Measurements from ENCODE around the gene TM7SF2.
A peak's percentile ranks its signal among the peaks of the same experiment; 100 is the strongest.
"Not testable (repeated sequence)": the region's sequence is repeated elsewhere in the genome, so short reads cannot be mapped to it uniquely, and the experiment has no call there.

TM7SF2 gene

DNA sequence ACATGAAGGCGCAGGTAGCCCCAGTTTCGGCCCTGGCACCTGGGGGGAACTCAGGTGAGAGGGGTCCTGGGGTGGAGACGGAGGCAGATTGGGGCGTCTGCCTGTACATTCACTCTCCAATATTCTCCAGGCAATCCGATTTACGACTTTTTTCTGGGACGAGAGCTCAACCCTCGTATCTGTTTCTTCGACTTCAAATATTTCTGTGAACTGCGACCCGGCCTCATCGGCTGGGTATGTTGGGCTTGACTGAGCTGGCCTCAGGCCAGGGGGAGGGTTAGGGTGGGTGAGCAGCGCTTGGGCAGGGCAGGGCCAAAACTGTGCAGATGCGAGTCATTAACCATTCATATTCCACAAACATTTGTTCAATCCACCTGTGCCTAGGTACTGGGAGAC, 1.7 kb downstream of the TM7SF2 start:
- H3K4me3 ChIP-seq (ENCODE audit: low read depth, low read length) = peak overlapping the region; percentile 8

DNA sequence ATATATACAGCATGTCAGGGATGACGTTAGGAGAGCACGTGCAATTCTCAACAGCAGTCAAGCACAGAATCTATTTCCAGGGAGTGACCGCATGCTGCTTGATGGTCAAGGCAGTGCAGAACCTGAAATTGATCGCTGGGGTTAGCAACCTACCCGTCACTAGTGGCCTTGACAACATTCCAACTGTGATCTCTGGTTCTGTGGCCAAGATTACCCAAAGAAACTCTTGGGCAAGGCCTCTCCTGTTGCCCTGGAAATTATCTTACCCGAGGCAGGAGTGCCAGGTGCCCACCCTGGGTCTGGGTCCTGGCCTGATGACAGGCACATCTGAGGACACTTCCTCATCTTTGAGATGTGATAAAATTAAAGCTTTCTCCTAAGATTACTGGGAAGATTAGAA, 2.2 kb downstream of the TM7SF2 start:
- H3K4me3 ChIP-seq (ENCODE audit: low read depth, low read length) = no peak overlapping the region

DNA sequence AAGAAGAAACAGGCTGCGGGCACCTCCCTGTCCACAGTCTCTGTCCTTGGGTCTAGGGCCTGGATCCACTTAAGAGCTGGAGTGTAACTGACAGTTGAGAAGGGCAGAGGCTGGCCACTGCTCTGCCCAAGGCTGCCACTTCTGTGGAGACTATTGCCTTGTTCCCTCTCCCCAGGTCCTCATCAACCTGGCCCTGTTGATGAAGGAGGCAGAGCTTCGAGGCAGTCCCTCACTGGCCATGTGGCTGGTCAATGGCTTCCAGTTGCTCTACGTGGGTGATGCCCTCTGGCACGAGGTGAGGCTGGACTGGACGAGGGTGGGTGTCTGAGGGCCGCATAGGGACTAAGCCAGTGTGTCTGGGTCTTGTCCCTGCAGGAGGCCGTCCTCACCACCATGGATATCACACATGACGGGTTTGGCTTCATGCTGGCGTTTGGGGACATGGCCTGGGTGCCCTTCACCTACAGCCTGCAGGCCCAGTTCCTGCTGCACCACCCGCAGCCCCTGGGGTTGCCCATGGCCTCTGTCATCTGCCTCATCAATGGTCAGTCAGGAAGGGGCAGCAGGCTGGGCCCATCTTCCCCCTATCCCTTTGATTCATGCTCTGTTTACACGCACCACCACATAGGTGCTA, 3.0 kb downstream of the TM7SF2 start:
- no peak overlapping the region for H3K4me3 ChIP-seq (ENCODE audit: low read depth, low read length)

DNA sequence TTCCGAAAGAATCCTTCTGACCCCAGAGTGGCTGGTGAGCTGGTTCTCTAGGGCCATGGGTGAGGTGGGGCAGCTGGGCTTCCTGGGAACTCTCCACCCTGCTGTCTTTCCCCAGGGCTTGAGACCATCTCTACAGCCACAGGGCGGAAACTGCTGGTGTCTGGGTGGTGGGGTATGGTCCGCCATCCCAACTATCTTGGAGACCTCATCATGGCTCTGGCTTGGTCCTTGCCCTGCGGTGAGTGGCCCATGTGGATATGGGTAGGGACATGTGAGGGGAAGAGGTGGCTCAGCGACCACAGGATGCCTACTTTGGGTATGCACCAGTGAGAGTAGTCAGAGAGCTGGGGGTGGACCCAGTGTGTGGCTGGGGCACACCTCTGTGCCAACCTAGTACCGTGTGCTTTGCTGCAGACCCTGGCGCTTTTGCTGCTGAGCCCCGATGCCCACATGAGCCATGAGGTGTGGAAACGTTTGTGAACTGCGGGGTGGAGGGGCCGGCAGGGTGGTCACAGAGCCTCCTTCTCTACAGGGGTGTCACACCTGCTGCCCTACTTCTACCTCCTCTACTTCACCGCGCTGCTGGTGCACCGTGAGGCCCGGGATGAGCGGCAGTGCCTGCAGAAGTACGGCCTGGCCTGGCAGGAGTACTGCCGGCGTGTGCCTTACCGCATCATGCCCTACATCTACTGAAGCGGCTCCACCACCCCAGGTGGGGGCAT, 3.9 kb downstream of the TM7SF2 start:
- no peak overlapping the region for H3K4me3 ChIP-seq (ENCODE audit: low read depth, low read length)

DNA sequence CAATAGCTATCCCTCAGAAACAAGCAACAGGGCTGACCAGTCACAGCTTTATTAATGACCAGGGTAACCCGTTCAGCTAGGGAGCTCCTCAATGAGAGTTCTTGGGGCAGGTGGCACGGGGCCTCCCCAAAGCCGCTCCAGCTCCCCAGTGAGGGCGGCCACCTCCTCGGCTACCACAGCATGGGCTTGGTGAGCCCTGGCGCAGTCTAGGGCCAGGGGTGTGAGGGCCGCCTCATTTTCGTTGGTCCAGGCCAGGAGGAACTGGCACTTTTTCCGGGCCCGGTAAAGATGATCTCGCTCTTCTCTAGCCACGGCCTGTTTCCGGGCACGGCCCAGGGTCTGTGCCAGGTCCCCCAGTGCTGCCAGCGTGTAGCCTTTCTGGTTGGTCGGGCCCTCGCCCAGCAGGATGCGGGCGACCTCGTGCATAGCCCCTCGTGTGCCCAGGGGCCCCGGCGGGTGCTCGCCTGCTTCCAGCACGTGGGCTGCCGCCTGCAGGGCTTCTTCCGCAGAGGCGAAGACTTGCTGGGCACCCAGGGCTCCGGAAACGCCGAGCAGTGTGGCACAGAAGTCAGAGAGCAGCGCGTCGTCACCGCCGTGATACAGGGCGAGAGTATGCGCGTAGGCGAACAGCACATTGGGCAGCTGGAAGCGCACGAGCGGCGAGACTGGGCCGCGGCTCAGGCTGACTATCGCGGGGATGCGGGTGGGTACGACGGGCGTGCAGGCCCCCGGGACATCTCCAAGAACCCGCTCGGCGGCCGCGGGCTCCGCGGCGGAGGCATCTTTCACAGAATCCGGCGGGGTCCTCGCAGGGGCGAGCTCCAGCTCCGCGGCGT, 4.9 kb downstream of the TM7SF2 start:
- peak overlapping the region; percentile 79 for H3K4me3 ChIP-seq (ENCODE audit: low read depth, low read length)

DNA sequence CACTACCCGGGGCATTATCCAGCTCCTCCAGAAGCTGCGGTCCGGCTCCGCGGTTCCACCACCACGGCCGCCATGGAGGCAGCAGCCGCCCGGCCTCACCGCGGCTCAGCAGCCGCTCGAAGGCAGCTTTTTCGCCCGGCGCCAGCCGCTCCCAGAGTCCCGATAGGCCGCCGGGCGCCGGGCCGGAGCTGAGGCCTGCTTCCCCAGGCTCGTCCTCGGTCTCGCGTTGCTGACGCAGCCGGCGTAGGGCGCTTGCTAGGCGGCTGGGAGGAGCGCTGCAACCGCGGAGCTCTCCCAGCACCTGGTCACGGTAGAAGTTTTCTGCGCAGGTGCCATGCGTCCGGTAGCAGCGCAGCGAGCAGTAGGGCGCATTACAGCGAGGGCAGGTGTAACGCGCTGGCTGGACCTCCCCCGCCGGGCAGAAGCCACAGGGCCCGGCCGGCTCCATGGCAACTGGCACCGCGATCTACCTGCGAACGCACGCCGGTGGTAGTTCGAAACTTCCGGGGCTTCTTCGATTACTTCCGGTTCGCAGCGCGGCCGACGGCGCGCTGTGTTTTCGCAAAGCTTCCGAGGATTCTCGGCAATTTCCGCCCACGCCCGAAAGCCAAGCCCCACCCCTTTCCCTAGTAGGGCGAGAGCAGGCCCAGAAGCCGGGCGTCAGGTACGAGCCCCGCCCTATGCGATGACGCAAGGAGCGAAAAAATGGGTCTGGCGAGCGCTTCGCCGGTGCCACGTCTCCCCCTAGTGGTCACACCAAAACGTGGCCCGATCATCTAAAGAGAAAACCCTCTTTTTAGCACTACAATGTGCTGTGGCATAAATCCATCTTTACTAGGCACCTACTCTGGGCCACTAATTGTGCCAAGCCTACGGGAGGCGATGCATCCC, 5.8 kb downstream of the TM7SF2 start, which contains the start of gene ZNHIT2:
Gene ZNHIT2, minus strand, starts transcription at position 496 of the 891 bp plus-strand sequence. Its CDS starts 48 bp downstream, at position 448.
- H3K4me3 ChIP-seq (ENCODE audit: low read depth, low read length) = peak within 1 kb of the TSS; percentile 79

DNA sequence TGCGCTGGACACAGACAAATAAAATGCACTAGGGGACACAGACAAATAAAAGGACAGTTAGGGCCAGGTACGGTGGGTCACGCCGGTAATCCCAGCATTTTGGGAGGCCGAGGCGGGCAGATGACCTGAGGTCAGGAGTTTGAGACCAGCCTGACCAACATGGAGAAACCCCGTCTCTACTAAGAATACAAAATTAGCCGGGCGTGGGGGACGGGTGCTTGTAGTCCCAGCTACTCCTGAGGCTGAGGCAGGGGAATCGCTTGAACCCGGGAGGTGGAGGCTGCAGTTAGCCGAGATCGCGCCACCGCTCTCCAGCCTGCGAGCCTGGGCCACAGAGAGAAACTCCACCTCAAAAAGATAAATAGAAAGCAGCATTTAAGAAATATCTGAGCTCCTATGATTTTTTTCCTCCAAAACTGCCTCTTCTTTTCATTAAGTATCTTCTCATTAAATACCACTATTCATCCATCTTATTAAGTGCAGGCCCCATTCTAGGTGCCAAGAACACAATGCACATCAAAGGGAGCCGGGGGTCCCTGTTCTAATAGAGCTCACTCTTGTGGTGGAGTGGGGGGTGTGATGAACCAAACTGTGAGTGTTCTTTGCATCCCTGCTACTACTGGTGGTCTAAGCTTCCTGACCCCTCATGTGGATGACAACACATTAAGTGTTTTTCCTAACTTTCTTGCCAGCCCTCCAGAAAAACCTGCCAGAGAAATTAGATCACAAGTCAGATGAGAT, 6.6 kb downstream of the TM7SF2 start:
- no peak overlapping the region for H3K4me3 ChIP-seq (ENCODE audit: low read depth, low read length)

DNA sequence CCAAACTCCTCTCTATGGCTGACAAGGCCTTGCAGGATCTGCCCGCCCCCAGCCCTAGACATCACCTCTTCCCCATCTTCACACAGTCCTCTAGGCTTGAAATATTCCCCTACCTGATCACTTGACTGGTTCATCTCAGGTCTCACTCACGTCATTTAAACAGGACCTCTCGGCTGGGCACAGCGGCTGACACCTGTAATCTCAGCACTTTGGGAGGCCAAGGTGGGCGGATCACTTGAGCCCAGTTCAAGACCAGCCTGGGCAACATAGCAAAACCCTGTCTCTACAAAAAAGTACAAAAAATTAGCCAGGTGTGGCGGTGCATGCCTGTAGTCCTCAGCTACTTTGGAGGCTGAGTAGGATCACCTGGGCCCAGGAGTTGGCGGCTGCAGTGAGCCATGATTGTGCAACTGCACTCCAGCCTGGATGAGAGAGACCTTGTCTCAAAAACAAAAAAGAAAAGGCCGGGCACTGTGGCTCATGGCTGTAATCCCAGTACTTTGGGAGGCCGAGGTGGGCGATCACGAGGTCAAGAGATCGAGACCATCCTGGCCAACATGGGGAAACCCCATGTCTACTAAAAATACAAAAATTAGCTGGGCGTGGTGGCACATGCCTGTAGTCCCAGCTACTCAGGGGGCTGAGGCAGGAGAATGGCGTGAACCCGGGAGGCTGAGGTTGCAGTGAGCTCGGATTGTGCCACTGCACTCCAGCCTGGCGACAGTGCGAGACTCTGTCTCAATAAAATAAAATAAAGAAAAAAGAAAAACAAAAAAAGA, 7.4 kb downstream of the TM7SF2 start:
- H3K4me3 ChIP-seq (ENCODE audit: low read depth, low read length) = not testable (repeated sequence)

DNA sequence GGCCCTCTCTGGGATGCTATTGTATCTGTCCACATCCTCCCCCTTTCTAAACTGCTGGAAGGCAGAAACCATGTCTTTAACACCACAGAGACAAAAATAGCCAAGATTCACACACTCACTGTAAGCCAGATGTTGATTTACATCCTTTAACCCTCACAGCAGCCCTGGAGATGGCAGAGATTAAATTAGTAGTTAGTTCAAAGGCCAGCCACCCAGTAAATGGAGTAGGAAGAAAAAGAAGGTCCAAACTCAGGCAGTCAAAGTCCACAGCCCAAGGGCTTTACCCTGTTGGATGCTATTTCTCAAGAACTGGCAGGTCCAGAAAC, 8.0 kb downstream of the TM7SF2 start:
- H3K4me3 ChIP-seq (ENCODE audit: low read depth, low read length) = no peak overlapping the region

DNA sequence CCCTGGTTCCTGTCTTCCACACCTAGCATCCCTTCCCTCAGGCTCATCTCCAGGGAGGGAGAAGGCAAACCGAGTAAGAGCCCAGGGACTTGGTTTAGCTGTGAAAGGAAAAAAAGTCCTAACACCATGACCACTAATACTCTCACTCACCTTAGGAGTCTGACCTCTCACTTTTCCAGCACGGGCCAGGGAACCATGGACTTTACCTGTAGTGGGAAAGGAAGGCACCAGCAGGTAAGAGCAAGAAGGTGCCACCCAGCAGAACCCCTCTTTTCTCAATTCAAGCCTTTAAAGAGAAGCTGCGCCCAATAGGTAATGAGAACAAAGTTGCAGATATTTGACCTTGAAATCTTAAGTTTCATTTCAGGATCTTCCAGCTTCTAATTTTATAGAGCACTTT, 9.2 kb downstream of the TM7SF2 start:
- peak overlapping the region; percentile 100 for H3K4me3 ChIP-seq (ENCODE audit: low read depth, low read length)

DNA sequence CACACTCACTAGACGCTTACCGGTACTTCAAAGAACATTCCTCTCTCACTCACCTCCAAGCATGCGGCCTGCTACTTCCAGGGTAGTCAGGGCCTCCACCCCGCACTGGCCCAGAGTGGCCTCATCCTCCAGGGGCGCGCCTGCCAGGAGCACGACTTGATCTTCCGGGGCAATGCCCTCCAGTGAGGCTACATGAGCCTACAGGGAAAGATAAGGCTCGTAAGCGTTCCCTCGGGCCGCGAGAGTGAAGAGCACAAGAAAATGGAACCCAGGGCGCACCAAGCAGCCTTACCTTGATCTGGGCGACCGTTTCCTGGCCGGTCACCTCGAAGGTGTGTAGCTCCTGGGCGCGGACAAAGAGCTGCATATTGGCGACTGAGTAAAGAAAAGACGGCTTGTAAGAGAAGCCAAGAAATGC, 9.8 kb downstream of the TM7SF2 start:
- peak overlapping the region; percentile 100 for H3K4me3 ChIP-seq (ENCODE audit: low read depth, low read length)

DNA sequence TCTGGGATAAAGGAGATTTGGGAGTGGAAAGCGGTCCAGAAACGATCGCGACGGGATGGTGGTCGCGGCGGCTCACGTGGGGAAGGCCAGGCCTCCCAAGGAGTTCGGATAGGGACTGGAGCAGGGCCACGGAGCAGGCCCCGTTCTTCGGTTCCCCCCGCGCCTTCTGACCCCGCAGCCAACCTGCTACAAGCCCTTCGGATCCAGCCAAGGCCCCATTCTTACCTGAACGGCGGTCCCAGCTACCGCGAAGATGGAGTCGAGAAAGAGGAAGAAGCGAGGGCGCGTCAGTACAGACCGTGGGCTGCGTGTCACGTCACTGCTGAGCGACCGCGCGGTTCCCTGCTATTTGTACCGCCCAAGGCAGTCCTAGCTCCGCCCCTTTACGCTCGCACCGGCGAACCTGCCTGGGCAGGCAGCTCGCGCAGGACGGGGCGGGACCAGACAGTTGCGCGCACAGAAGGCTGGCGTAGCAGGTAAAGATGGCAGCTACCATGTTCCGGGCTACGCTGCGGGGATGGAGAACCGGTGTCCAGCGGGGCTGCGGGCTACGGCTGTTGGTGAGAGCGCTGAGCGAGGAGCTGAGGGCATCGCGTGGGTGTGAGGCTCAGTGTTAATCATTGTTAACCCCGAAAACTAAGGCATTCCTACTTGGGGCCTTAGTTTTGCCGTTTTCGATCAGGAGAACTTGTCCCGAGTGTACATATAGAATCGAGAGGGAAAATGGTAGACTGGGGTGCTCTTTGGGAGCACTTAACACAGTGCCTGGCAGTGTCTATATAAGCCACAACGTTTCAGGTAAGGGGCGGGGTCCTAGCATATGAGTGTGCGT, 10.4 kb downstream of the TM7SF2 start, which contains the start of the genes FAU and MRPL49:
Gene FAU, minus strand, starts transcription at position 270 of the 832 bp plus-strand sequence. CDS start 321 bp downstream, outside the sequence.
Gene MRPL49, plus strand, starts transcription at position 457 of the 832 bp plus-strand sequence. Its CDS starts 26 bp downstream, at position 483.
- peak within 1 kb of the TSS; percentile 100 for H3K4me3 ChIP-seq (ENCODE audit: low read depth, low read length)

DNA sequence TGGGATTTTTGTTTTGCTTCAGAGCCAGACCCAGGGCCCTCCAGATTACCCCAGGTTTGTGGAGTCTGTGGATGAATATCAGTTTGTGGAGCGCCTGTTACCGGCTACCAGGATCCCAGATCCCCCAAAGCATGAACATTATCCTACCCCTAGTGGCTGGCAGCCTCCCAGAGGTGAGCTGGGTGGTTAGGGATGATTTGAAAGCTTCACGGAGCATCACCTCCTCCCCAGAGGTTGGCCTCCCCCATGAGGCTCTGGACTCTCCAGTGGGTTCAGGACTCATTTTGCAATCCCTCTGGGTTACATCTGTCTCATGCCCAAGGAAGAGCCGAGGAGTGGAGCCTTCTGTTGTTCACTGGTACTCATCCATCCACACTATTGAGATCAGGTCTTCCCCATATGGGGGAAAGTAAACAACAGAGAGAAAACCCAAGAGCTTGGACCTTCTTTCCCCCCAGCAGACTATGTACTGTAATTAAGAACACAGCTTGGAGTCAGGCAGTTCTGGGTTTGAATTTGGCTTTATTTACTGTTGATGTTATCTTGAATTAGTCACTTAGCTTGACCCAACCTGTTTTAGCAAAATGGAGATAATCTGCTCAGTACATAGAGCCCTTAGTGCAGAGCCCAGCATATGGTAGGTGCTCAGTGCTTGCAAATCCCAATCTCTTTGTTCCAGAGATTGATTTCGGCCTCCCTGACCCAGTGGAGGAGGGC, 13.0 kb downstream of the TM7SF2 start:
- H3K4me3 ChIP-seq (ENCODE audit: low read depth, low read length) = no peak overlapping the region

DNA sequence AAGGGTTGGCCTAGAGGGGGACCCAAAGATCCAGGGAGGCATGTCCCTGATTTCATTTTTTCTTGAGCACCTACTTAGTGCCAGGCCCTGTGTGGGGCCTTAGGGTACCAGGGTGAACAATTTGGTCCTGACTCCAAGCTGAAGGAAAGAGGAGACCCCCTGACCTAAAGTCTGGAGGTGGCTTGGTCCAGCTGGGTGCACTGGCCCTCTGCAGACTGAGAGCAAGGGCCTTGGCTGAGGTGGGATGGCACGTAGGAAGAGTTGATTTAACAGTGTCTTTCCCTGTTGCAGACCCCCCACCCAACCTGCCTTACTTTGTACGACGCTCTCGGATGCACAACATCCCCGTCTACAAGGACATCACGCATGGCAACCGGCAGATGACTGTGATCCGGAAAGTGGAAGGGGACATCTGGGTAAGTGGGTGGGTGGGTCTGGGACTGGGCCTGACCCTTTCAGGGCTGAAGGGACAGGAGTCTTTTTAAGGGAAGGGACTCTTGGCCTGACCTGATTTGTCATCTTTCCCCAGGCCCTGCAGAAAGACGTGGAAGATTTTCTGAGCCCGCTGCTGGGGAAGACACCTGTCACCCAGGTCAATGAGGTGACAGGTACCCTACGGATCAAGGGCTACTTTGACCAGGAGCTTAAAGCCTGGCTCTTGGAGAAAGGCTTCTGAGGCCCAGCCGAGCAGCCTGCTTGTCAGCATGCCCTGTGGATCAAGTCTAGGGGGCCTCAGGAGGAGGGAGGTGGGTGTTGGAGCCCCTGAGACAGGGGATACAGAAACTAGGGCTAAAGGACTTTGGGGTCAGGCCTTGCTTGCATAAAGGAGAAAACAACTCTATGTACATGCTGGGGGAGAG, 13.8 kb downstream of the TM7SF2 start:
- no peak overlapping the region for H3K4me3 ChIP-seq (ENCODE audit: low read depth, low read length)

DNA sequence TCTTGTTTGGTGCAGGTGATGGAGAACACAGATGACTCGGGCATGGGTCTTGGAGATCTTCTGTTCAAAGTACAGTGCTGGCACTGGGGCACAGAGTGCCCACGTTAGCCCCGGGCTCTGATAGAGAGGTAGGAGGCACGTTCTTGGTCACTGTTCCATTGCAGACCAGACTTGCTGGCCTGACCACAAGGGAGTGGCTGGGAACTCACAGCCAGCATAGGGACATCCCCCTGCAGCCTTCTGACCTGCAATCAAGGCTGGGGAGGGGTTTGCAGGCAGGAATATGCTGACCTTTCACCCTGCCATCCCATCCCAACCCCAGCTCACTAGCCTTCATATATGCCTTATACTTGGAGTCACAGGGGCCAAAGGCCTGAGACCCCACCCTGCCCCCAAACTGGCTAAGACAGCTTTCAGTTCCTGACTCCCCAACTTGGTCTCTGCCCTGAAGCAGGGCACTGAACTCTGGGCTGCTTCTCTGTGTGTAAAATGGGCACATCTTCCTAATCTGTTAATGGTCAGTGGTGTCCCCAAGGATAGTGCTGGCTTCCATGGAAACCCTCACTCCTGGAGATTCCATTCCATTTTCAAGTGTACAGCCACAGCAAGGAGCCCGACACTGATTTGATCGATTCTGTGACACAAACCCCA, 15.1 kb downstream of the TM7SF2 start:
- H3K4me3 ChIP-seq (ENCODE audit: low read depth, low read length) = no peak overlapping the region

Measured in iPS-11a (cell line).